Lower leg skin (tissue), 3 donors: ENCODE data around the gene RHOU.

Experiments
- CTCF ChIP-seq, 3 donors: fragments of 450-650 bp; IDR thresholded peaks; one replicate each; pipeline ENCODE4 v1.5.1; 2016; ENCODE audit warnings: antibody characterized with exemption in 3 of 3, mild to moderate bottlenecking in 3 of 3, moderate library complexity in 2 of 3
- POLR2A ChIP-seq, 2 donors: fragments of 450-650 bp; IDR thresholded peaks; one replicate each; pipeline ENCODE4 v1.6.1; 2016 to 2017; ENCODE audit warnings: antibody characterized with exemption in 2 of 2, mild to moderate bottlenecking in 1 of 2, moderate library complexity in 1 of 2

DNA sequence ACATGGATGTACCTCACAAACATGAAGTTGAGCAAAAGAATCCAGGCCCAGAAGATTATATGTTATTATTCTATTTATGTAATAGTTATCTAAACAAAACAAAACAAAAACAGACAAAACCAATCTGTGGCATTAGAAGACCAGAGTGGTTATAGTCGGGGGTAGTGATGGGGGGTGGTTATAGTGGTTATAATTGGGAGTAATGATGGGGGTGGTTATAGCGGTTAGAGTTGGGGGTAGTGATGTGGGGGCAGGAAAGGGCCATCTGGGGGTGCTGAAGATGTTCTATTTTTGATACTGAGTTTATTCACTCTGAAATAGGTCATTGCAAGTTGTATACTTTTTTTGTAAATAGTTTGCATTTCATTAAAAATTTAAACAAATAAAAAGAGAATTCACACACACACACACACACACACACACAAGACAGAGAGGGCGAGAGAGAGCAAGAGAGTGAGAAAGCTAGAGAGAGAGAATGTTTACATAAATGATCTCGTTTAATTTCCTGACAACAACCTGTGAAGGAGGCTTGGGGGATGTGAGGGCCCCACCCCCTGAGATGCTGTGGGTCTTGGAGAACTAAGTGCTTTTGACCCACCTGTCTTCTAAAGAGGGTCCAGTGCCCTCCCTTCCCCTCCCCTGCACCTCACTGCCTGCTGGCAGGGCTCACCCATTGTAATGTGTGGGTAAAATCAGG is 37.4 kb downstream of the RHOU start:
- TF ChIP-seq POLR2A (IDR thresholded peaks at IDR 0.05): no peak
- TF ChIP-seq CTCF (IDR thresholded peaks at IDR 0.05): no peak
